ENCODE data around the gene SGSM1. TPM values are rescaled to one million over a fixed set of nuclear protein-coding genes. Genes with fewer than 3 reads are reported as not detected.

The SGSM1 gene
- total RNA-seq, 4 donors from 2014 or later: 0.88 to 4.9 (median 3.0) TPM

DNA sequence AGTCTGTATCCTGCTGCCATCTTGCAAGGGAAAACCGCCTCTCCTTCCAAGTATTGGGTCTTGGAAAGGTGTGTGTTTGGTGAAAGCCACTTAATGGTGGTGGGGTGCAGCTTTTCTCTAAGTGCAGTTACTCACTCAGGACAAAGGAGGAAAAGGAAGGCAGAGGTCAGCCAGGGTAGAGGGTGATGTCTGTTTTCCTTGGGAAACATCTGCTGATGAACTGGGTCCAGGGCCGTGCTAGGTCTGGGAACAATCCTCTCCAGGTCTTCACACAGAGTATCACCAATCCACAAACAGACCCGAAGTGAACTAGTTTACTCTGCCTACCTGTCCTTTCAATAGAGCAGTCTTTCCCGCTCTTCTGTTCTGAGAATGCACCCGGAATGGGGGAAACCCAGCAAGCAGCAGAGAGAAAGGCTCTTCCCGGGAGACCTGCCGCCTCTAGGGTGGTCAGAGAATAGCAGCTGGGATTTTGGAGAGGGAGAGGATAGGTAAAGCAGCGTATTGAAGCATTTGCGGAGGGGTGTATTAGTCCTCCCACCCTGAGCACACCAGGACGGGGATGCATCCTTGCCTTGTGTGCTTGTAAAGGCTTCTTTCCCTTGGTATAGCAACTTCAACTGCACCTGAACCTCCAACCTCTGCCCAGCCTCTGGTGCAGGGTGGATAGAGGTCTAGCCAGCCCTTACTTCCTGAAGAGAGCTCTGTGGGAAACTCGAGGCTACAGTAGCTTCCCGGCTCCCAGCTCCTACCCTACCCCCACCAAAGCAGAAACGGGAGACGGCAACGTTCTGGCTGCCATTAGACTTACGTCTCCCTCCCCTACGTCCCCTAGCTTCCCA, 119.8 kb downstream of the SGSM1 start:
- H3K27ac ChIP-seq: no peak overlapping the region
- no peaks in the 10 kb centered on the region for H3K27me3 ChIP-seq
- intact Hi-C loops (cut with DNase I; ENCODE audit: low total_unique reads): no loop called here
- H3K9me3 ChIP-seq: no peaks in the 10 kb centered on the region
- no peaks in the 10 kb centered on the region for H3K4me1 ChIP-seq
- no peaks in the 10 kb centered on the region for H3K36me3 ChIP-seq
- DNase-seq: no peak
- no peak overlapping the region for H3K4me3 ChIP-seq
- TF ChIP-seq, protein P1, sequence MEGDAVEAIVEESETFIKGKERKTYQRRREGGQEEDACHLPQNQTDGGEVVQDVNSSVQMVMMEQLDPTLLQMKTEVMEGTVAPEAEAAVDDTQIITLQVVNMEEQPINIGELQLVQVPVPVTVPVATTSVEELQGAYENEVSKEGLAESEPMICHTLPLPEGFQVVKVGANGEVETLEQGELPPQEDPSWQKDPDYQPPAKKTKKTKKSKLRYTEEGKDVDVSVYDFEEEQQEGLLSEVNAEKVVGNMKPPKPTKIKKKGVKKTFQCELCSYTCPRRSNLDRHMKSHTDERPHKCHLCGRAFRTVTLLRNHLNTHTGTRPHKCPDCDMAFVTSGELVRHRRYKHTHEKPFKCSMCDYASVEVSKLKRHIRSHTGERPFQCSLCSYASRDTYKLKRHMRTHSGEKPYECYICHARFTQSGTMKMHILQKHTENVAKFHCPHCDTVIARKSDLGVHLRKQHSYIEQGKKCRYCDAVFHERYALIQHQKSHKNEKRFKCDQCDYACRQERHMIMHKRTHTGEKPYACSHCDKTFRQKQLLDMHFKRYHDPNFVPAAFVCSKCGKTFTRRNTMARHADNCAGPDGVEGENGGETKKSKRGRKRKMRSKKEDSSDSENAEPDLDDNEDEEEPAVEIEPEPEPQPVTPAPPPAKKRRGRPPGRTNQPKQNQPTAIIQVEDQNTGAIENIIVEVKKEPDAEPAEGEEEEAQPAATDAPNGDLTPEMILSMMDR (IDR thresholded peaks at IDR 0.05): no peak
- TF ChIP-seq POLR2A (IDR thresholded peaks at IDR 0.05): no peak

DNA sequence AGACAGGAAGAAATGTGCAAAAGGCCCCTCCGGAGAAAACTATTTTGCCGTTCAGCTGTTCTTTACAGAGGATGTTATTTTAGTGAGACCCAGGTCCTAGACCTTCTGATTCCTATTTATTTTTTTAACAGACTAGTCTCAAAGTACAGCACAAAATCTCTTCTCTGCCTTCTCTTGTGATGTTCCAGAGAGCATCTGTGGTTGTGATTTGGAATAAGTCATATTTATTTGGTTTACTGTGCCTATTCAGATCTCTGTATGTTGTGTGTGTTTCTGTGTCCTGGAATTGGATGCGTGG, 120.4 kb downstream of the SGSM1 start:
- no peaks in the 10 kb centered on the region for H3K27me3 ChIP-seq
- intact Hi-C loops (cut with DNase I; ENCODE audit: low total_unique reads): no loop called here
- no peak overlapping the region for H3K27ac ChIP-seq
- TF ChIP-seq POLR2A (IDR thresholded peaks at IDR 0.05): no peak
- TF ChIP-seq, protein P1 (IDR thresholded peaks at IDR 0.05): no peak
- H3K4me3 ChIP-seq: no peak overlapping the region
- no peaks in the 10 kb centered on the region for H3K9me3 ChIP-seq
- no peaks in the 10 kb centered on the region for H3K36me3 ChIP-seq
- no peak for DNase-seq
- H3K4me1 ChIP-seq: no peaks in the 10 kb centered on the region

DNA sequence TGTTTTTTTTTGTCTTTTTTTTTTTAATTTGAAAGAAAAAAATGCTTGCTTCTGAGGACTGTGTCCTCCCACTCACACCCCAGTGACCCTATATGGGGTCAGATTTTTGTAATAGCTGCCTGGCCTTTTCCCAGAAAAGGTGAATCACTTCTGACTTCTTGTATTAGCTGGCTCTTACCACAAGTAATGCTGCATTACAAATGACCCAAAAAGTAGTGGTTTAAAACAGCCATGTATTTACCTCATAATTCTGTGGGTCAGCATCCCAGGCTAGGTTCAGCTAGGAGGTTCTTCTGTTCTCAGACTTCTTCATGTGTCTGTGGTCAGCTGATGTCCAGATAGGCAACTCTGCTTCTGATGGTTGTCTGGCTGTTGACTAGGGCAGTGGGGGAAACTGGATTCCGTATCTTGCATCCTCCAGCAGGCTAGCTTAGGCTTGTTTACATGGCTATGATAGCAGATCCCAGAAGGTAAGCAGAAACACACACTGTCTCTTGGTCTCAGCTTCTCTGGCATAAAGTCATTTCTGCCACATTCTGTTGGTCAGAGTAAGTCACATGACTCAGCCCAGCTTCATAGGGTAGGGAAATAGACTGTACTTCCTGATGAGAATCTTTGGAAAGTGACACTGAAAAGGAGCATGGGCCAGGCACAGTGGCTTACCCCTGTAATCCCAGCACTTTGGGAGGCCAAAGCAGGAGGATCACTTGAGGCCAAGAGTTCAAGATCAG, 121.0 kb downstream of the SGSM1 start:
- DNase-seq: no peak
- no peaks in the 10 kb centered on the region for H3K9me3 ChIP-seq
- H3K36me3 ChIP-seq: no peaks in the 10 kb centered on the region
- H3K4me1 ChIP-seq: no peaks in the 10 kb centered on the region
- TF ChIP-seq, protein P1 (IDR thresholded peaks at IDR 0.05): no peak
- TF ChIP-seq POLR2A (IDR thresholded peaks at IDR 0.05): no peak
- no peaks in the 10 kb centered on the region for H3K27me3 ChIP-seq
- intact Hi-C loops (cut with DNase I; ENCODE audit: low total_unique reads): no loop called here
- H3K27ac ChIP-seq: no peak overlapping the region
- H3K4me3 ChIP-seq: no peak overlapping the region

DNA sequence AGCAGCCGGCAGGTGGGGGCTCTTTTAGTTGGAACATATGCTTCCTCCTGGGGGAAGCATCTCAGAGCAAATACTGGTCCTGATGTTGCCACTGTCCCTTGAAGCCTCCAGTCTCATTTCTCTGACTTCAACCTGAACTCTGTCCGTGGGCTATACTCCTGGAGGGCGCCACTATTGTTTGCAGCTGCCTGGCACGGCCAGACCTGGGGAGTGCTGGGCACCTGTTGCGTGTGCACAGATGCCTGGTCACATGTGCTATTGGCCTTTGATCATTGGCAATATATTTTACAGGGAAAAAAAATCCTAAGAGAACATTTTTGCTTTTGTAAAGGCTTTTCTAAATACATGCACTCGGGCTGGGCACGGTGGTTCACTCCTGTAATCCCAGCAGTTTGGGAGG, 122.3 kb downstream of the SGSM1 start:
- Histone ChIP-seq H3K9me3 (no peaks in the 10 kb centered on the region), H3K27ac (no peak overlapping the region), H3K4me3 (no peak overlapping the region), H3K4me1 (no peaks in the 10 kb centered on the region), H3K36me3 (no peaks in the 10 kb centered on the region), H3K27me3 (no peaks in the 10 kb centered on the region)
- no peak for DNase-seq
- TF ChIP-seq POLR2A (IDR thresholded peaks at IDR 0.05): no peak
- TF ChIP-seq, protein P1 (IDR thresholded peaks at IDR 0.05): no peak
- intact Hi-C loops (cut with DNase I; ENCODE audit: low total_unique reads): no loop called here

DNA sequence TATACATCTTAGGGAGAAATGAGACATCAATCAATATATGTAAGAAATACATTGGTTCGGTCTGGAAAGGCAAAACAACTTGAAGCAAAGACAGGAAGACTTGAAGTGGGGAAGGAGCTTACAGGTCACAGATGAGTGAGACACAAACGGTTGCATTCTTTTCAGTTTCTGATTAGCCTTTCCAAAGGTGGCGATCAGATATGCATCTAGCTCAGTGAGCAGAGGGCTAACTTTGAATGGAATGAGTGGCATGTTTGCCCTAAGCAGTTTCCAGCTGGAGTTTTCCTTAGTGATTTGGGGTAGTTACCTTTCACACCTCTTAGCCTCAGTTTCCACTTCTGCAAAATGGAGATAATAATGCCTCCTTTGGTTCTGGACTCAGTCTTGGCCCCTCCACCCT, 124.7 kb downstream of the SGSM1 start:
- intact Hi-C loops (cut with DNase I; ENCODE audit: low total_unique reads): no loop called here
- DNase-seq: no peak
- Histone ChIP-seq H3K36me3 (no peaks in the 10 kb centered on the region), H3K27ac (no peak overlapping the region), H3K4me3 (no peak overlapping the region), H3K27me3 (no peaks in the 10 kb centered on the region), H3K4me1 (no peaks in the 10 kb centered on the region), H3K9me3 (no peaks in the 10 kb centered on the region)
- TF ChIP-seq, protein P1 (IDR thresholded peaks at IDR 0.05): no peak
- TF ChIP-seq POLR2A (IDR thresholded peaks at IDR 0.05): no peak
